Epithelial cell of prostate (primary cell): Measurements from ENCODE around the gene ANKS1B.

ENCODE experiments used
- DNase-seq: peaks from one replicate; pipeline ENCODE4 v3.0.0-alpha.2; 2011; ENCODE audit warnings: low read depth, low spot score
- H3K27ac ChIP-seq: fragments of 450-650 bp; 2 replicates; pipeline ENCODE4 v1.5.1; 2017; ENCODE audit warnings: mild to moderate bottlenecking

Gene ANKS1B

GRCh38 chr12:98821232-98821631 lies 1163.5 kb downstream of the ANKS1B start:
- no peak overlapping the region for H3K27ac ChIP-seq
- DNase-seq = no peak

DNA sequence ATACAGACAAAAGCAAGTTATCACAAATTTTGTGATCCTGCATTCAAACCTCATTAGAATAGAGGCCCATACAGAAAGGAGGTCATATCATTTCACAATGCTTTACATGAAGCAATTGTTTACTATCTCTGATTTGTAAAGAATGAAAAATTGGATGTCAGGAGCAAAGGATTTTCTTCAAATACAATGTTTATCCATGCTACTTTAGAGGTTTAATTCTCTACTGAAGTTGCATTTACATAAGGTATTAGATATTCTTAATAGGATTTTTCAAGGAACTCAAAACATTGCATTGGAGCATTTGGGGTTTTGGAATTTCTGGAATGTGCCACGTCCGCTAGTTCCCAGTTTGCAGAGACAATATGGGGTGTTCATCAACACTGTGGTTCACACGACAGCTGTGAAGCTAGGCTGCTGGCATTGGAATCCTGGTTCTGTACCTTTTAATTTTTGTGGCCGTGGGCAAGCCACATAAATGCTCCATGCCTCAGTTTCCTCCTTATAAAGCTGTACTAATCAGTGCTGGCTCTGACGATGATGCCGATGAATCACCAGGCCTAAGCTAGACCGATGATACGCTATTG lies 1164.8 kb downstream of the ANKS1B start:
- no peak overlapping the region for H3K27ac ChIP-seq
- no peak for DNase-seq

- DNase-seq = no peak
- no peak overlapping the region for H3K27ac ChIP-seq
Observed at GRCh38 chr12:98819071-98819470, 1165.7 kb downstream of the ANKS1B start.

- no peak for DNase-seq
- H3K27ac ChIP-seq = no peak overlapping the region
Observed at GRCh38 chr12:98818239-98818638, 1166.5 kb downstream of the ANKS1B start.

DNA sequence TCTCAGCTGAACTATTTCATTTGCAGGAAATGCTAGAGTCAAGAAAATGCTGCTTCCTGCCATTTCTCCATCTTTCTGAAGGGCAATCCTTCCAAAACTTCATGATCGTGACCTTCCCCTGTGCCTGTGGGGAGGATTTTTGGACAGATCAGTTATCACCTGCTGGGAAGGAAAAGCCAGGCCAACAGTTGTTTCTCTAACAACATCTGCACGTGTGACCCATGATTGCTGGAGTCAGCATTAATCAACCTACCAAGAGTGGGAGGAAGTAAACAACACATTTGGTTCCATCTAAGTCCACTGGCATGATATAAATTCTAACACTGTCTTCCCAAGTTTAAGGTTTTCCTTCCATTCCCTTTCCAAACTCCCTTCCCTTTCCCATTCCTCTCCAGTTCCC lies 1167.0 kb downstream of the ANKS1B start:
- DNase-seq = no peak
- no peak overlapping the region for H3K27ac ChIP-seq

DNA sequence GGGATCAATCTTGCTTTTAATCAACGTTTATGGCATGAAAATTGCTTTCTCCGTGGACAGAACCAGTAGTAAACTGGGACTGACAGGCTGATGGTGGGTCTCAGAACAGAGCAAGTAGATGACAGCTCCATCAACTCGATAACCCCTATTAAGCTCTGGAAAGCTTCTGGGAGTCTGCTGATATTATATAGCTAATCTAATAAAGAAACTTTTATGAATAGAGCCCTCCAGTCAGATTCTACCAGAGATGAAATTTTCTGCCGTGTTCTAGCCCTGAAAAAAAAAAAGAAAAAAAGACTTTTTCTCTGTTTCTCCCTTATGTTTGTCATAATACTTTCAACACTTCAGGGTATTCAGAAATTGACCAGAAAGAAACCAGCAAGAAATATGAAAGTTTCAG lies 1168.0 kb downstream of the ANKS1B start:
- DNase-seq = no peak
- no peak overlapping the region for H3K27ac ChIP-seq

- H3K27ac ChIP-seq = no peak overlapping the region
- DNase-seq = no peak
Observed at GRCh38 chr12:98814254-98814653, 1170.5 kb downstream of the ANKS1B start.

- DNase-seq = no peak
- no peak overlapping the region for H3K27ac ChIP-seq
Observed at GRCh38 chr12:98812225-98812624, 1172.5 kb downstream of the ANKS1B start.

- H3K27ac ChIP-seq = no peak overlapping the region
- no peak for DNase-seq
Observed at GRCh38 chr12:98808243-98808875, 1176.4 kb downstream of the ANKS1B start.

DNA sequence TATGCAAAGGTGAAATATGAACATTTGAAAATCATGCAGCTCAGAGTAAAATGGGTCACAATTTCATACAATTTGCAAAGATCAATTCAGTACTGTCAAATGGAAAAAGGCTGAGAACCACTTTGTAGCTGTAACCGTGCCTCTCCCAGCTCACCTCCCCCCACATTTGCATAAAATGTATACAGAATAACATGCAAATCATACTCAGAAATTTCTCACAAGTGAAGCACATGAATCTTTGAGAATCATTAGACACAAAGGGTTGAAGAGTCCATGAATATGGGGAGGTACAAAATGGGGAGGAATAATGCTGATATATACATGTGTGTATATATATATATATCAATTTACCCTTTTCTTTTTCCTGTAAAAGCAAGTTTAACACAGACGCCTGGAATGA lies 1177.5 kb downstream of the ANKS1B start:
- no peak overlapping the region for H3K27ac ChIP-seq
- no peak for DNase-seq

- DNase-seq = no peak
- H3K27ac ChIP-seq = no peak overlapping the region
Observed at GRCh38 chr12:98803468-98804209, 1181.1 kb downstream of the ANKS1B start.

DNA sequence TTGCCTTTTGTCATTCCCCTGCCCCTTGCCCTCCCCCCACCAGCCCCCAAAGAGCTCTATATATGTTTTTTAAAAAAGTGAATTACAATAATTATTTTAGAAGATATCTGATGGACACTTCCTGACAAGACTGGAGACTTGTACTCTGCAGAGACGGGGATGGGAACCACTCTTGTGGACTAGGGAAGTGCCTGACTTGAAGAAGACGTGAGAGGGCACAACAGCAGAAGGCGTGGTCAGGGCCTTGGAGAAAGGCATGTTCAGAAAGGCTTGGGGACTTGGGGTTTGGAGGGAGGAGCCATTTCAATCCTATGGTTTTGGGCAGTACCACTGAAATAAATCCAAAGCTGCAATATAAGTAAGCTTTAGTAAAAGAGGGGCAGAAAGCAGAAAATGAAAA lies 1184.9 kb downstream of the ANKS1B start:
- DNase-seq = no peak
- H3K27ac ChIP-seq = no peak overlapping the region

DNA sequence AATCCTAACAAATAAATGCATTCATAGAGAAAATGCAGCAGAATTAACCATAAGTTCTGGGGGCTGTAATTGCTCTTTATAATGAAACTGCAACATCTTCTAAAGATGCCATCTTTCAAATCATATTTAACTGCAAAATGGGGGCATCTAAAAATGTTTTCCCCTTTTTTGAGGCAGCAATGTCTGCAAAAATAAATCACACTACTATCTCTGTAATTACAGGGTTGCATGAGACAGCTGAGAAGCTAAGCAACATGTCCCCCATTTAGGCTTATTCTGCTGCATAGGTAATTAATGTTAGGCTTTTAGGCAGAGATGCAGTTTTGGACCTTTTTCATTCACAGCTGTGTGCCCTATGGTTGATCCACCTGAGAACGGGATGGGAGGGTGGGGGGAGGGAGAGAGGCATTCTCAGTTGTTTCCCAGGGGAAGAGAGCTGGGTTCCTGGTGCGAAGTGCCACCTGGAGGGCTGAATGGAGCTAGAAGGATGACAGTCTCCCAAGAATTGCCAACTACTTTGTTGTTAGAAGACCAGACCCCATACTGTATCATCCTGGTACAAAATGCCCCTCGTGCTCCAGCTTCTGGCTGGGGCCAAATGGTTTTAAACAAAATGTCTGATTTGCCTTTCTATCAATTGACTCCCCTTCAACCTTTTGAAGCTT lies 1185.5 kb downstream of the ANKS1B start:
- DNase-seq = no peak
- H3K27ac ChIP-seq = no peak overlapping the region

DNA sequence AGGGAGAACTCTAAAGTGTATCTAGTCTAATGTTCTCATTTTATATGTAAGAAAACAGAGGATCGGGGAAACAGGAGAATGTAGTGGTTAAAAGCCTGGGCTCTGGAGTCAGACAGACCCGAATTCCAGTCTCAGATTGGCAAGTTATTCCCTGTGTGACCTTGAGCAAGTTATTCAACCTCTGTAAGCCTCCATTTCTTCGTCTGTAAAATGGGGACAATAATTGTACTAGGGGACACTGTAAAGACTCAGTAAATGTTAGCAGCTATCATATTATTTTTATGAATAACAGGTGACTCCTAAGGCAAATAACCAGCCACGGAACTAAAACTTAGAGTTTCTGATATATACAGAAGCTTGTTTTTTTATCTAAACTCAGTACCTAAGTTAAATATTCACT lies 1187.5 kb downstream of the ANKS1B start:
- no peak overlapping the region for H3K27ac ChIP-seq
- no peak for DNase-seq

DNA sequence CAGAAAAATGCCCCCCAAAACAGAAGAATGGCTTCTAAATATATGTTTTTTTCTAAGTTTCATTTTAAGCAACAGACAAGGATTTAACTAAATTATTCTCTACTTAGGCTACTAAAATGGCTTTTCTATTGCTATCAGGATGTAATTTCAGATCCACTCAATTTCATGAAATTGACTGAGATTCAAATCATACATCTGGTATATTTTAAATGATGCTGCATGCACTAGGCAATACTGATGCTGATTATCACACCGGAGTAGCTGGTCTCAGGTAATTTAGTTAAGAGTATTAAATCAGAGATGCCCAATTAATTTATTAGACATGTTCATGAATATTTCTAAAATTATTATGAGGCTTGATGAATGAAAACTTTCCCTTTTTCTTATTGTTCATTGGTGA lies 1188.0 kb downstream of the ANKS1B start:
- DNase-seq = no peak
- no peak overlapping the region for H3K27ac ChIP-seq

- DNase-seq = no peak
- no peak overlapping the region for H3K27ac ChIP-seq
Observed at GRCh38 chr12:98793121-98793520, 1191.6 kb downstream of the ANKS1B start.

DNA sequence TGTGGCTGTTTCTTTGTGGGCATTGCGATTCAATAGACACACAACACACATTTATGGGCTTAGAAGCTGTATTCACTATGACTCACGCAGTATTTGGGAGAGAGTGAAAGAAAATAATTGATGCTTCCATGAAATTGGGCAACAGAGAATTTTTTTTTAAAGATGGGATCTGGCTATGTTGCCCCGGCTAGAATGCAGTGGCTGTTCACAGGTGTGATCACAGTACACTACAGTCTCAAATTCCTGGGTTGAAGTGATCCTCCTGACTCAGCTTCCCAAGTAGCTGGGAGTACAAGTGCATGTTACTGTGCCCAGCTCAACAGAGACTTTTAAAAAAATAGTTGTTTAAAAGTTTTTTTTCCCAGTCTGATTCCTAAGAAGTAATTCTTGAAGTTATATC lies 1193.3 kb downstream of the ANKS1B start:
- no peak overlapping the region for H3K27ac ChIP-seq
- no peak for DNase-seq

GRCh38 chr12:98788396-98788795 lies 1196.3 kb downstream of the ANKS1B start:
- no peak for DNase-seq
- no peak overlapping the region for H3K27ac ChIP-seq

GRCh38 chr12:98786653-98787052 lies 1198.1 kb downstream of the ANKS1B start:
- DNase-seq = no peak
- no peak overlapping the region for H3K27ac ChIP-seq

DNA sequence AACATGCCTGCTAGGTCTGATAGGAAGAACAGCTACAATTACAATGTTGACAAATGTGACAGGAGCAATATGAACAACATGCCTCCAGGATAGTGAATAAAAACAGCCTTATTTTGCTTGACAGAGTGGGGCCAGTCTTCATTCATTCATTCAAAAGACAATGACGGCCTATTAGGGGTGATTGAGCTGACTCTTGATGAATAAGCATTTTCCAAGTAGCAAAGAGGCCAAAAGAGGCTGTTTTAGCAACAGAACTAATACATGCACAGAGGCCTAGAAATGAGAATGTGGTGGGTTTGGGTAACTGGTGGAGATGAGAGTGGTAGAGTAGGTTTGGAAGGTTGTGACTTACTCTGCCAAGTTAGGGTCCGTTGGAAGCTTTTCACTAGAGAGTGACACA lies 1201.3 kb downstream of the ANKS1B start:
- no peak for DNase-seq
- H3K27ac ChIP-seq = no peak overlapping the region

DNA sequence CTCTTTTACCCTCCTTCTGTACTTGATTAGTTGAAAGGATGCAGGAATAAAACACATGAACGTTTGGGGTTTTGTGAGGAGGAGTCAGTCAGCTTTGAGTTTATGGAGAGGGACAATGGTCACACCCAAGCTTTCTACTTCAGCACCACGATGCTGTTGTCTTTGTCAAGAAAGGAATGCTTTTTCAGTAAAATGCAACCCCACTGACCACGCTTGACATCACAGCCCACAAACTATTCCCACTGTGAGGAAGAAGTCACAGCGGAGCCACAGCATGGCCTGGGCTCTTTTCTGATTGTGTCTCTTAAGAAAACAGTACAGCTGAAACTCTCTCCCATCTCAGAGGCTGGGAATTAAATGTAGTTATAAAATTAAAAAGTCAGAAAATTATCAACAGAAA lies 1204.5 kb downstream of the ANKS1B start:
- no peak overlapping the region for H3K27ac ChIP-seq
- no peak for DNase-seq
